MM.1S (cell line): Measurements from ENCODE around the gene MS4A18.

Experiments used
- EZH2 ChIP-seq: fragments of 300-600 bp; sonication (generic); optimal IDR thresholded peaks from 2 replicates; pipeline ENCODE3; 2017; ENCODE audit warnings: low read depth, mild to moderate bottlenecking, antibody characterized with exemption, low read length, mixed read lengths
- EZH2phosphoT487 ChIP-seq: fragments of 300-600 bp; sonication (generic); IDR thresholded peaks from 2 replicates; pipeline ENCODE4 v1.6.1; 2018; ENCODE audit warnings: antibody characterized with exemption, low read length
- TF ChIP-seq, protein P1 (sequence below): fragments of 300-600 bp; sonication (generic); IDR thresholded peaks from 2 replicates; pipeline ENCODE4 v1.5.1; 2016; ENCODE audit warnings: antibody characterized with exemption, low read length, mixed read lengths

DNA sequence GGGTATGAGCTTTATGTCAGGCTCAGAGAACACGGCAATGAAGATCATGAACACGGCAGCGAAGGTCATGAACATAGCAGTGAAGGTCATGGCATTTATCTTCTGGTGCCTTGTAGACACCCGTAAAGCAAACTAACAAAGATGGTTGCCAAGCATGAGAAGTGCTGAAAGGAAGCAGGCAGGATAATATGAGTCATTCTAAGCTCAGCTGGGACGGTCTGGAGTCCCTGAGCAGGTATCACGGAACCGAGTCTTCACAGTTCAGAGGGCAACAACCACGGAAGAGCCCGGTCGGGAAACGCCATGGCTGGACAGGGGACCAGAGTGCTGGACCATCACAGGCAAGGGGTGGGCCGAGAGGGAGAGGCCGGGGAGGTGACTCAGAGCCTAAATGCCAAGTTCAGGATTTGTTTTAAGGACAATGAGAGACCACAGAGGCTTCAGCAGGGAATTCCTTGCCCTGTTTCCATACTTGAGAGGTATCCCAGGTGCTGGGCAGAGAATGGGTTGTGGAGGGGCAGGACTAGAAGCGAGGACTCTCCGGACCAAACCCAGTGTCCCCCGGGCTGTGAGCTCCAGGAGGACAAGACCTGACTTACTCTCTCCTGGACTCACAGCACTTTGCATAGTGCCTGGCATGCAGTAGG lies 47.5 kb downstream of the MS4A18 start:
- TF ChIP-seq EZH2 = no peak
- TF ChIP-seq EZH2phosphoT487 = no peak
- TF ChIP-seq, protein P1, sequence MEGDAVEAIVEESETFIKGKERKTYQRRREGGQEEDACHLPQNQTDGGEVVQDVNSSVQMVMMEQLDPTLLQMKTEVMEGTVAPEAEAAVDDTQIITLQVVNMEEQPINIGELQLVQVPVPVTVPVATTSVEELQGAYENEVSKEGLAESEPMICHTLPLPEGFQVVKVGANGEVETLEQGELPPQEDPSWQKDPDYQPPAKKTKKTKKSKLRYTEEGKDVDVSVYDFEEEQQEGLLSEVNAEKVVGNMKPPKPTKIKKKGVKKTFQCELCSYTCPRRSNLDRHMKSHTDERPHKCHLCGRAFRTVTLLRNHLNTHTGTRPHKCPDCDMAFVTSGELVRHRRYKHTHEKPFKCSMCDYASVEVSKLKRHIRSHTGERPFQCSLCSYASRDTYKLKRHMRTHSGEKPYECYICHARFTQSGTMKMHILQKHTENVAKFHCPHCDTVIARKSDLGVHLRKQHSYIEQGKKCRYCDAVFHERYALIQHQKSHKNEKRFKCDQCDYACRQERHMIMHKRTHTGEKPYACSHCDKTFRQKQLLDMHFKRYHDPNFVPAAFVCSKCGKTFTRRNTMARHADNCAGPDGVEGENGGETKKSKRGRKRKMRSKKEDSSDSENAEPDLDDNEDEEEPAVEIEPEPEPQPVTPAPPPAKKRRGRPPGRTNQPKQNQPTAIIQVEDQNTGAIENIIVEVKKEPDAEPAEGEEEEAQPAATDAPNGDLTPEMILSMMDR = no peak
